IMR-90 (cell line): Measurements from ENCODE around the gene RPH3AL. TPM values are rescaled to one million over a fixed set of nuclear protein-coding genes. Genes with fewer than 3 reads are reported as not detected.

Experiments
- ATAC-seq: fragments of 200-7000 bp; cut with Tn5 transposase; 2 replicates; pipeline ENCODE4 v1.9.1; 2020; ENCODE audit warnings: low read depth, mild to moderate bottlenecking, moderate library complexity
- BruUV-seq: library from RNA; stranded (reverse); fragments of 400-500 nt; replicated peaks from 2 replicates; lab custom pipeline; 2021; lab: Mats Ljungman, UMichigan
- CTCF ChIA-PET: fragments of 300-600 bp; formaldehyde crosslinking; extraction: SDS; loops from one replicate; lab custom pipeline; 2021; ENCODE audit warnings: antibody characterized with exemption; lab: Yijun Ruan, JAX
- POLR2A ChIA-PET: fragments of 300-600 bp; sonication (Branson Sonifier 250); formaldehyde crosslinking; loops from one replicate; lab custom pipeline; 2022; ENCODE audit warnings: antibody characterized with exemption; ENCODE audit not compliant: unreplicated experiment; lab: Charles Lee
- DNase-seq: peaks from one replicate; pipeline ENCODE4 v3.0.0; 2013
- H2AFZ ChIP-seq: replicated peaks from 2 replicates; pipeline ENCODE3; 2013; ENCODE audit warnings: low read length, mild to moderate bottlenecking; ENCODE audit not compliant: poor library complexity
- H2AK5ac ChIP-seq: 2 replicates; pipeline ENCODE4 v1.6.1; 2013; ENCODE audit warnings: low read depth, low read length, inconsistent platforms
- H2AK9ac ChIP-seq: replicated peaks from 2 replicates; pipeline ENCODE3; 2013; ENCODE audit warnings: mild to moderate bottlenecking, low read depth, low read length, moderate library complexity; ENCODE audit not compliant: poor library complexity
- H2BK120ac ChIP-seq: 2 replicates; pipeline ENCODE4 v1.6.1; 2013; ENCODE audit warnings: low read depth, low read length, inconsistent platforms
- H2BK15ac ChIP-seq: 3 replicates; pipeline ENCODE4 v1.6.1; 2013; ENCODE audit warnings: low read depth, low read length, inconsistent platforms
- H2BK20ac ChIP-seq: 2 replicates; pipeline ENCODE4 v1.6.1; 2013; ENCODE audit warnings: low read depth, mild to moderate bottlenecking, inconsistent platforms, low read length, moderate library complexity
- H2BK5ac ChIP-seq: 2 replicates; pipeline ENCODE4 v1.6.1; 2013; ENCODE audit warnings: mild to moderate bottlenecking, low read depth, low read length, inconsistent platforms; ENCODE audit not compliant: poor library complexity, severe bottlenecking
- H3K14ac ChIP-seq: replicated peaks from 2 replicates; pipeline ENCODE4 v1.6.1; 2013; ENCODE audit warnings: low read depth, low read length, inconsistent platforms
- H3K18ac ChIP-seq: 2 replicates; pipeline ENCODE4 v1.6.1; 2013; ENCODE audit warnings: low read depth, low read length, control low read depth
- H3K23ac ChIP-seq: 2 replicates; pipeline ENCODE4 v1.6.1; 2013; ENCODE audit warnings: low read depth, low read length, inconsistent platforms
- H3K27ac ChIP-seq: 2 replicates; pipeline ENCODE4 v1.5.1; 2013; ENCODE audit warnings: mild to moderate bottlenecking, control low read depth, low read length; ENCODE audit not compliant: insufficient read depth
- H3K27me3 ChIP-seq: 2 replicates; pipeline ENCODE4 v1.6.1; 2013; ENCODE audit warnings: low read length; ENCODE audit not compliant: control insufficient read depth, insufficient read depth
- H3K36me3 ChIP-seq: 2 replicates; pipeline ENCODE4 v1.6.1; 2013; ENCODE audit warnings: low read length, mixed read lengths; ENCODE audit not compliant: control insufficient read depth, insufficient read depth
- H3K4ac ChIP-seq: 2 replicates; pipeline ENCODE4 v1.6.1; 2013; ENCODE audit warnings: low read depth, low read length, inconsistent platforms
- H3K4me1 ChIP-seq: 2 replicates; pipeline ENCODE4 v1.6.1; 2013; ENCODE audit warnings: low read length, mixed read lengths; ENCODE audit not compliant: control insufficient read depth, insufficient read depth
- H3K4me2 ChIP-seq: 2 replicates; pipeline ENCODE4 v1.6.1; 2013; ENCODE audit warnings: low read depth, mild to moderate bottlenecking, control low read depth, low read length, moderate library complexity
- H3K4me3 ChIP-seq: 2 replicates; pipeline ENCODE4 v1.5.1; 2013; ENCODE audit warnings: low read depth, mild to moderate bottlenecking, control low read depth, low read length, moderate library complexity; ENCODE audit not compliant: insufficient read depth
- H3K56ac ChIP-seq: 2 replicates; pipeline ENCODE4 v1.6.1; 2013; ENCODE audit warnings: low read length, inconsistent platforms; ENCODE audit not compliant: insufficient read depth; ENCODE audit errors: extremely low read depth
- H3K79me1 ChIP-seq, 2 experiments: 2 replicates each; pipeline ENCODE4 v1.6.1; 2013; ENCODE audit warnings: low read length in 2 of 2, inconsistent platforms in 1 of 2, low read depth in 1 of 2
- H3K9ac ChIP-seq: 2 replicates; pipeline ENCODE4 v1.6.1; 2013; ENCODE audit warnings: low read depth, low read length, control low read depth
- H3K9me1 ChIP-seq: 2 replicates; pipeline ENCODE4 v1.6.1; 2013; ENCODE audit warnings: low read length, inconsistent platforms; ENCODE audit not compliant: insufficient read depth
- H3K9me3 ChIP-seq: 2 replicates; pipeline ENCODE4 v1.6.1; 2013; ENCODE audit warnings: low read length; ENCODE audit not compliant: control insufficient read depth, insufficient read depth
- H4K20me1 ChIP-seq: 2 replicates; pipeline ENCODE4 v1.6.1; 2013; ENCODE audit warnings: low read length, inconsistent platforms; ENCODE audit not compliant: insufficient read depth
- H4K5ac ChIP-seq: 2 replicates; pipeline ENCODE4 v1.6.1; 2013; ENCODE audit warnings: mild to moderate bottlenecking, low read depth, low read length, control low read depth
- H4K8ac ChIP-seq, 2 experiments: 2 replicates each; pipeline ENCODE4 v1.6.1; 2013; ENCODE audit warnings: low read depth in 2 of 2, low read length in 2 of 2, control low read depth in 1 of 2, inconsistent platforms in 1 of 2
- H4K91ac ChIP-seq: 2 replicates; pipeline ENCODE4 v1.6.1; 2013; ENCODE audit warnings: low read depth, low read length, inconsistent platforms; ENCODE audit not compliant: insufficient read depth
- BHLHE40 ChIP-seq: fragments of 150-350 bp; IDR thresholded peaks from 2 replicates; pipeline ENCODE4 v1.6.1; 2016; ENCODE audit warnings: mild to moderate bottlenecking, low read depth, low read length
- CEBPB ChIP-seq: IDR thresholded peaks from 2 replicates; pipeline ENCODE4 v1.6.1; 2012; ENCODE audit warnings: low read depth, low read length, improper control_type of control experiment
- CHD1 ChIP-seq: IDR thresholded peaks from 2 replicates; pipeline ENCODE4 v1.6.1; 2012; ENCODE audit warnings: low read depth, low read length, improper control_type of control experiment
- CTCF ChIP-seq: conservative IDR thresholded peaks from 2 replicates; pipeline ENCODE4 v1.5.1; 2012; ENCODE audit warnings: mild to moderate bottlenecking, low read depth, low read length, improper control_type of control experiment
- ELK1 ChIP-seq: fragments of 150-350 bp; IDR thresholded peaks from 2 replicates; pipeline ENCODE4 v1.6.1; 2016; ENCODE audit warnings: low read depth, mild to moderate bottlenecking, low read length, moderate library complexity, borderline replicate concordance
- FOS ChIP-seq: fragments of 150-350 bp; IDR thresholded peaks from 2 replicates; pipeline ENCODE4 v1.6.1; 2016; ENCODE audit warnings: low read depth, low read length
- MAFK ChIP-seq: IDR thresholded peaks from 2 replicates; pipeline ENCODE4 v1.6.1; 2012; ENCODE audit warnings: low read depth, low read length, improper control_type of control experiment
- MAZ ChIP-seq: IDR thresholded peaks from 2 replicates; pipeline ENCODE4 v1.6.1; 2012; ENCODE audit warnings: low read depth, mild to moderate bottlenecking, low read length, improper control_type of control experiment, moderate library complexity, borderline replicate concordance
- MXI1 ChIP-seq: IDR thresholded peaks from 2 replicates; pipeline ENCODE4 v1.6.1; 2012; ENCODE audit warnings: low read depth, mild to moderate bottlenecking, low read length, moderate library complexity, borderline replicate concordance
- NFE2L2 ChIP-seq: fragments of 150-350 bp; IDR thresholded peaks from 2 replicates; pipeline ENCODE4 v1.6.1; 2016; ENCODE audit warnings: low read depth, mild to moderate bottlenecking, low read length
- POLR2A ChIP-seq: IDR thresholded peaks from 2 replicates; pipeline ENCODE4 v1.6.1; 2012; ENCODE audit warnings: mild to moderate bottlenecking, low read depth, low read length
- RAD21 ChIP-seq: IDR thresholded peaks from 2 replicates; pipeline ENCODE4 v1.6.1; 2012; ENCODE audit warnings: low read length, improper control_type of control experiment
- RCOR1 ChIP-seq: IDR thresholded peaks from 2 replicates; pipeline ENCODE4 v1.6.1; 2012; ENCODE audit warnings: mild to moderate bottlenecking, low read length, improper control_type of control experiment; ENCODE audit not compliant: insufficient replicate concordance
- RFX5 ChIP-seq: IDR thresholded peaks from 2 replicates; pipeline ENCODE4 v1.8.0; 2012; ENCODE audit warnings: low read depth, mild to moderate bottlenecking, low read length, moderate library complexity
- SMC3 ChIP-seq: fragments of 150-350 bp; IDR thresholded peaks from 2 replicates; pipeline ENCODE4 v1.6.1; 2016; ENCODE audit warnings: low read depth, mild to moderate bottlenecking, antibody characterized with exemption, low read length, moderate library complexity
- USF2 ChIP-seq: fragments of 150-350 bp; IDR thresholded peaks from 2 replicates; pipeline ENCODE4 v1.6.1; 2017; ENCODE audit warnings: mild to moderate bottlenecking, antibody characterized with exemption, low read length, low read depth
- WGBS, 2 experiments: methylation state at CpG; one replicate each; pipeline versions ENCODE4 v1.1.5 to v1.1.7; 2013; ENCODE audit warnings: missing lambda C conversion rate in 2 of 2; ENCODE audit not compliant: insufficient read length in 1 of 2; ENCODE audit errors: extremely low coverage in 2 of 2; 5-methylcytosine and 5-hydroxymethylcytosine counted together
- dilution Hi-C: fragments of 300-500 bp; cut with HindIII; formaldehyde crosslinking; loops from one replicate; pipeline ENCODE4 v1.14.3; 2018; ENCODE audit warnings: low sequenced_read_pairs; ENCODE audit not compliant: unreplicated experiment
- in situ Hi-C: fragments of 300-500 bp; cut with MboI; formaldehyde crosslinking; loops from 3 replicates; pipeline ENCODE4 v1.14.3; 2019; ENCODE audit warnings: low sequenced_read_pairs, inconsistent platforms, mixed read lengths
- intact Hi-C: fragments of 100-400 bp; cut with micrococcal nuclease; formaldehyde crosslinking; loops from 2 replicates; pipeline ENCODE4 v1.10.0; 2022
- polyA plus RNA-seq, 3 experiments: library from polyadenylated mRNA; depleted of rRNA; stranded (reverse); fragments of >200 nt; gene quantifications; 2 replicates each; pipeline ENCODE4 v1.2.3, GENCODE V29; 2012; ENCODE audit warnings: low replicate concordance in 1 of 3
- total RNA-seq: library from RNA; depleted of rRNA; stranded (reverse); fragments of >200 nt; gene quantifications from 2 replicates; pipeline ENCODE4 v1.2.3, GENCODE V29; 2012

Gene RPH3AL
- total and polyA plus RNA-seq, 2 of the 4 experiments (the other 2 are of a cell fraction) = 1.8 to 2.5 TPM

- no TSS peak for BruUV-seq
- WGBS, 2 experiments = 43% methylated on average over 1 of the region's 3 CpGs; no CpG with 5 or more reads in 1 of the 2 experiments
- no peak overlapping the region for H4K8ac ChIP-seq
These were observed 175.5 kb downstream of the RPH3AL start for GRCh38 chr17:177155-177554.

More at GRCh38 chr17:177155-177554, 175.5 kb downstream of the RPH3AL start:
- no peak overlapping the region for H3K27ac ChIP-seq
- H3K27me3 ChIP-seq = peaks cover 60% of the 10 kb centered on the region
- no peak overlapping the region for H2BK120ac ChIP-seq
- H3K9me1 ChIP-seq = no peaks in the 10 kb centered on the region
- H3K18ac ChIP-seq = no peak overlapping the region
- no peak overlapping the region for H3K4me3 ChIP-seq
- H3K4me1 ChIP-seq = no peaks in the 10 kb centered on the region
- H2AK9ac ChIP-seq = no peak overlapping the region
- H3K56ac ChIP-seq = no peak overlapping the region
- no peak overlapping the region for H3K9ac ChIP-seq
- in situ Hi-C loops (no loop called here), dilution Hi-C loops (no loop called here), intact Hi-C loops (no loop called here)
- no peak overlapping the region for H2AFZ ChIP-seq
- no peak for TF ChIP-seq RAD21
- TF ChIP-seq NFE2L2 = no peak
- TF ChIP-seq MXI1 = no peak
- no peak for TF ChIP-seq POLR2A
- TF ChIP-seq ELK1 = no peak
- no peak for TF ChIP-seq BHLHE40
- no peak for TF ChIP-seq RCOR1
- TF ChIP-seq RFX5 = no peak
- TF ChIP-seq MAFK = no peak
- no peak for TF ChIP-seq CTCF
- TF ChIP-seq USF2 = no peak
- no peak for TF ChIP-seq MAZ
- TF ChIP-seq CHD1 = no peak
- no peak for TF ChIP-seq SMC3
- no peak for TF ChIP-seq CEBPB
- TF ChIP-seq FOS = no peak
- ATAC-seq (no peak), DNase-seq (no peak)
- no peak overlapping the region for H2AK5ac ChIP-seq
- H2BK5ac ChIP-seq = no peak overlapping the region
- H3K14ac ChIP-seq = no peak overlapping the region
- no peak overlapping the region for H2BK15ac ChIP-seq
- no peak overlapping the region for H3K4me2 ChIP-seq
- no peaks in the 10 kb centered on the region for H3K36me3 ChIP-seq
- CTCF ChIA-PET = no interaction called here
- H4K5ac ChIP-seq = no peak overlapping the region
- H3K79me1 ChIP-seq = no peaks in the 10 kb centered on the region
- POLR2A ChIA-PET = interaction anchor here (0.6 kb wide), 1 partner anchor 228 kb away, joined by 17 read pairs; no protein-coding TSS in a partner anchor
- no peaks in the 10 kb centered on the region for H3K9me3 ChIP-seq
- H3K4ac ChIP-seq = no peak overlapping the region
- no peak overlapping the region for H3K23ac ChIP-seq
- H4K20me1 ChIP-seq = no peaks in the 10 kb centered on the region
- H2BK20ac ChIP-seq = no peak overlapping the region
- H4K91ac ChIP-seq = no peak overlapping the region
